Common myeloid progenitor, CD34-positive (primary cell): Measurements from ENCODE around the gene SHF.

Source experiments
- CTCF ChIA-PET: fragments of 350-600 bp; sonication (Branson Sonifier 250); formaldehyde crosslinking; loops from one replicate; lab custom pipeline; 2021; ENCODE audit warnings: antibody characterized with exemption; lab: Charles Lee
- POLR2A ChIA-PET: fragments of 350-600 bp; sonication (Branson Sonifier 250); formaldehyde crosslinking; loops from one replicate; lab custom pipeline; 2021; ENCODE audit warnings: antibody characterized with exemption; lab: Charles Lee
- DNase-seq, 3 donors: peaks; one replicate each; pipeline versions ENCODE4 v3.0.0 to v3.0.0-alpha.2; 2013
- H3K27ac ChIP-seq, 2 experiments: 1 replicate in 1 of 2; 2 replicates in 1 of 2; pipeline ENCODE4 v1.7.0; 2013; ENCODE audit warnings: inconsistent platforms in 2 of 2, low read length in 2 of 2, mild to moderate bottlenecking in 2 of 2, low read depth in 1 of 2, moderate library complexity in 1 of 2; ENCODE audit not compliant: severe bottlenecking in 2 of 2, insufficient read depth in 1 of 2, poor library complexity in 1 of 2
- H3K27me3 ChIP-seq, 5 experiments: replicated peaks in 2 of 5; 1 replicate in 3 of 5; 2 replicates in 2 of 5; pipeline versions ENCODE4 v1.6.1 to v1.7.0; 2013; ENCODE audit warnings: low read length in 4 of 5, mild to moderate bottlenecking in 2 of 5, moderate library complexity in 2 of 5, inconsistent platforms in 1 of 5; ENCODE audit not compliant: insufficient read depth in 5 of 5, control insufficient read depth in 4 of 5
- H3K36me3 ChIP-seq, 4 experiments: 1 replicate in 2 of 4; 2 replicates in 2 of 4; pipeline versions ENCODE4 v1.6.1 to v1.7.0; 2013; ENCODE audit warnings: low read length in 3 of 4, control low read depth in 1 of 4, mild to moderate bottlenecking in 1 of 4; ENCODE audit not compliant: control insufficient read depth in 4 of 4, insufficient read depth in 4 of 4
- H3K4me1 ChIP-seq, 4 experiments: 1 replicate in 3 of 4; 2 replicates in 1 of 4; pipeline versions ENCODE4 v1.6.1 to v1.7.1; 2013; ENCODE audit warnings: low read length in 3 of 4, mild to moderate bottlenecking in 3 of 4, control low read depth in 1 of 4, inconsistent platforms in 1 of 4, moderate library complexity in 1 of 4; ENCODE audit not compliant: control insufficient read depth in 4 of 4, insufficient read depth in 4 of 4; ENCODE audit errors: control extremely low read depth in 1 of 4
- H3K4me3 ChIP-seq, 7 experiments: 1 replicate in 4 of 7; 2 replicates in 3 of 7; pipeline versions ENCODE4 v1.5.1 to v1.7.0; 2013; ENCODE audit warnings: mild to moderate bottlenecking in 7 of 7, low read length in 6 of 7, moderate library complexity in 6 of 7, inconsistent platforms in 2 of 7, low read depth in 2 of 7, control low read depth in 1 of 7; ENCODE audit not compliant: insufficient read depth in 4 of 7, control insufficient read depth in 1 of 7; ENCODE audit errors: extremely low read depth in 1 of 7
- H3K9me3 ChIP-seq, 5 experiments: 1 replicate in 4 of 5; 2 replicates in 1 of 5; pipeline versions ENCODE4 v1.6.1 to v1.7.1; 2013; ENCODE audit warnings: low read length in 4 of 5, mild to moderate bottlenecking in 2 of 5, inconsistent platforms in 1 of 5, low read depth in 1 of 5, moderate library complexity in 1 of 5; ENCODE audit not compliant: control insufficient read depth in 4 of 5, insufficient read depth in 2 of 5; ENCODE audit errors: control extremely low read depth in 1 of 5
- WGBS: methylation state at CpG from one replicate; pipeline ENCODE4 v1.1.5; 2013; ENCODE audit not compliant: insufficient coverage; 5-methylcytosine and 5-hydroxymethylcytosine counted together

Gene SHF

DNA sequence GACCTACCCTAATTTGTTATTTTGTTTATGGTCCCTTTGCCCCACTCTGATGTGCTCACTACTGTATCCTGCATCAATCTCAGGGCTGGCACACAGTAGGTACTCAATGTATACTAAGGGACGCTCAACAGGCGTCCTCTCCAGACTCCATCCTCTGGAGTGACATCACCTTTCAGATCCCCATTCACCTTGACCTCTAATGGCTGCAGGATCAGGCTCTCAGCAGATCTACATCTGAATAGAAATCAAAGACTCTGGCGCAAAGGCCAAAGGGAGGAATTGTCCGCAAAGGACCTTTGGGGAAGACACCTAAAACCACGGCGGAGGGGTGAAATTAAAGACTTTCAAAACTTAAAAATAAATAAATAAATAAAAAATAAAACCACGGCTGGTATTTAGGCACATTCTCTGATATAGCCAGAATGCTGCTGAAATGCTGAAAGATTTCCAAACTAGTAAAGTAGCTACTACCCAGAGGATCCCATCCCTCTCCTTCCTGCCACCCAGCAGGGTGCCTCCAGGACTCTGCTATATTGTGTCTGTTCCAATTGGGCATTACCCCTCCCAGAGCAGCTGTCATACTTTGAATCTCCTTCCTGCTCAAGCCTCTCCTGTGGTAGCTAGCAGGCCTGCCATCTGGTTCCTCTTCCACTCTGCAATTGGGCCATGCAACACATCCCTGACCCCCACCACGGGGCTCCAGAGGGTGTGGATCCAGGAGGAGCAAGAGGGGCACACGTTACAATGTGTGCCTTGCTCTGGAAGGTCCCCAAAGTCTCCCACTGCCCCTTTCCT, 6.1 kb downstream of the SHF start:
- 0% methylated on average over 3 of the region's 9 CpGs for WGBS
- Histone ChIP-seq H3K36me3 (peaks cover 0 to 11% (median 7%) of the 10 kb centered on the region in 4 experiments), H3K27ac (peak overlapping the region in 1 of 2 experiments; percentile 14), H3K4me1 (peaks cover 17 to 80% (median 80%) of the 10 kb centered on the region in 4 experiments), H3K27me3 (no peaks in the 10 kb centered on the region), H3K4me3 (peak overlapping the region in 2 of 7 experiments; percentile 45 to 51), H3K9me3 (no peaks in the 10 kb centered on the region)
- CTCF ChIA-PET, result interaction anchor here (1.1 to 11.1 kb wide), 5 partner anchors 12 to 24 kb away, joined by 3 to 118 read pairs (median 10); no protein-coding TSS in a partner anchor
- peak; percentile 56 to 94 (median 88) for DNase-seq
- POLR2A ChIA-PET, result interaction anchor here (0.8 to 4.5 kb wide), 3 partner anchors 12 to 19 kb away, joined by 3 to 27 read pairs (median 6); no protein-coding TSS in a partner anchor

DNA sequence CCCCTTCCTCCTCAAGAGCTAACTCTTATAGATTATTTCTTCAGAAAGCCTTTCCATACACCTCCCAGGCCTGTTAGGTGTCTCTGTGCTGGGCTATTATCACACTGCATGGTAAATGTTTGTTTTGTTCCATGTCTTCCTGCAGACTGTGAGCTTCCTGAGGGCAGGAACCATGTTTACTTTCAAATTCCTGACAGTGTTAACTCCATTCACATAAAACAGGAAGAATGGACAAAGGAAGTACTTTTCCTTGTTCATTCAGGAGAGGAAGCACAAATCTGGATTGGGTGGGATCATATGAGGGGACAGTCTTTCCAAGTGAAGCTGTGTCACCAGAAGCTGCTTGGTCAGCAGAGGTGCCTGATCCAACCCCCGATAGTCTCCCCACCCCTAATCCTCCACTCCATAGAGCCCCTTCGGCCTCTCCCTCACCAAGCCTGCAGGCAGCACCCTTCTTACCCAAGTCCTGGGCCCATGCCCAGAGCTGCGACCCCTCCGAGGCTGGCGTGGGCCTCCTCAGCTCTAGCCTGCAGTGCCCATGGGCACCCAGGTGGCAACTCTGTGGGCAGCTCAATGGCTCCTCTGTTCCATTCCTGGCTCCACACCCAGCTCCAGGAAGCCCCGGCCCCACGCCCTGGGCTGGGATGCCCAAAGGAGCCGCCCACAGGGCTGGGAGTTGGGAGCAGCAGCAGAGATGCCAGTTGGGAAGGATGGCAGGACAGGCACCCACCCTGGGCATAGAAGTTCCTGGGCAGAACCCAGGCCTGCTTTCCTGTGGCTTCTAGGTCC, 6.9 kb downstream of the SHF start:
- ChIA-PET POLR2A (interaction anchor here (1.0 to 4.5 kb wide), 3 partner anchors 11 to 20 kb away, joined by 3 to 27 read pairs (median 6); no protein-coding TSS in a partner anchor), CTCF (interaction anchor here (0.7 to 11.1 kb wide), 8 partner anchors 11 to 277 kb away, joined by 3 to 118 read pairs (median 6); no protein-coding TSS in a partner anchor)
- WGBS, result 90% methylated on average over 7 of the region's 8 CpGs
- H3K4me3 ChIP-seq, result peak overlapping the region in 2 of 7 experiments; percentile 45 to 51
- no peaks in the 10 kb centered on the region for H3K27me3 ChIP-seq
- peaks cover 0 to 19% (median 13%) of the 10 kb centered on the region in 4 experiments for H3K36me3 ChIP-seq
- no peaks in the 10 kb centered on the region for H3K9me3 ChIP-seq
- H3K4me1 ChIP-seq, result peaks cover 17 to 72% (median 71%) of the 10 kb centered on the region in 4 experiments
- H3K27ac ChIP-seq, result peak overlapping the region in 1 of 2 experiments; percentile 14
- DNase-seq, result no peak

DNA sequence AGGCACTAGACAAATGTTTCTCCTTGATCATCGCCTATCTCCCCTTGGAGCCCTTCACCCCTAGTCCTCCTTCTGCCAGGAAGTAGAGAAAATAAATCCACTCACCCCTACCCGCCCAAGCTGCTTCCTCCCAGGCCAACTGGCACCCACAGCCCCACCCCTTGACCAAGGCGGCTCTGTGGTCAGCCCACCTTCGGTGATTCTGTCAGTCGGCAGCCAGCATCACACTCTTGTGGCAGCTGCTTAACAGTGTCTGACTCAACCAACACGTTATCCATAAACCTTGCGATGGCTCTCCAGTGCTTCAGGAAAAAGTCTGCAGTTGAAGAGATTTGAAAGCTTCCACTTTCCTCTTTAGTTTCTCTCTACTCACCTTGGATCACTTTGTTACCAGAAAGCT, 7.6 kb downstream of the SHF start:
- Histone ChIP-seq H3K27ac (peak overlapping the region in 1 of 2 experiments; percentile 29), H3K27me3 (no peaks in the 10 kb centered on the region), H3K9me3 (no peaks in the 10 kb centered on the region), H3K4me3 (peak overlapping the region in 3 of 7 experiments; percentile 17 to 33 (median 23)), H3K4me1 (peaks cover 17 to 65% (median 65%) of the 10 kb centered on the region in 4 experiments), H3K36me3 (peaks cover 0 to 22% (median 14%) of the 10 kb centered on the region in 4 experiments)
- ChIA-PET POLR2A (interaction anchor here (0.8 to 4.5 kb wide), 4 partner anchors 10 to 21 kb away, joined by 3 to 27 read pairs (median 5); no protein-coding TSS in a partner anchor), CTCF (interaction anchor here (0.6 to 11.1 kb wide), 9 partner anchors 11 to 277 kb away, joined by 3 to 118 read pairs (median 4); no protein-coding TSS in a partner anchor)
- 6% methylated on average over 7 of the region's 7 CpGs for WGBS
- peak; percentile 31 to 89 (median 82) for DNase-seq

DNA sequence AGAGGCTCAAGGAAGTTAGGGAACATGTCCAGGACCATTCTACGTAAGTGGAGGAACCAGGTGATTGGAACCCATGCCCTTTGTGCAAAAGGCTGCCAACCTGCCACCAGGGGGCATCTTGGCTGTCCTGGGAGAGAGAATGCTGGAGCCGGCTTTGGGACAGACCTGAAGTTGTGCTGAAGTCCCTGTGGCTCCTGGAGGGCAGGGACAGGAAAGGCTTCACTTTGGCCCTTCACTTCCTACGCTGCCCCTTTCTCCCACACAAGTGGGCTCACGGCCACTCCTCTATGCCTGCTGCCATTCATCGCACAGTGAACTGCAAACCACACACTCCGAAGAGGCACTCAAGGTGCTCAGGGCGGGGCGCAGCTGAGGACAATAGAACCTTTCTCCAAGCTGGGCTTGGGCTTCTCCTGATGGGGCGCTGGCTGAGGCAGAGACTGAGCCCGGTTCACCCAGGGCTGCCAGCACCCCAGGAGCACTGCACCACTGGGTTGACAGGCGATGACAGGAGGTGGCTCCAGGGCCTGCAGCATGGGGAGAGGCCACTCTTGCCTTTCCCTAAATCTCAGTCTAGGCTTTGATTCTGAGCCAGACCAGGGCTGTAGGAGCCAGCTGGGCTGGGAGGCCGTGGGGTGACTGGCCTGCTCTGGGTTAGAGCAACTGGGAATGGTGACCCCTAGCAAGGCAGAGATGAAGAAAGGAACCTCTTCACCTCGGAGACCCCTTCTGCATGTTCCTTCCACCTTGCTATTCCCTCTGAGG, 8.4 kb downstream of the SHF start:
- Histone ChIP-seq H3K36me3 (peaks cover 0 to 30% (median 14%) of the 10 kb centered on the region in 4 experiments), H3K4me3 (peak overlapping the region in 1 of 7 experiments; percentile 17), H3K27ac (no peak overlapping the region), H3K4me1 (peaks cover 17 to 57% (median 57%) of the 10 kb centered on the region in 4 experiments), H3K9me3 (no peaks in the 10 kb centered on the region), H3K27me3 (no peaks in the 10 kb centered on the region)
- ChIA-PET CTCF (interaction anchor here (0.6 to 11.1 kb wide), 9 partner anchors 10 to 276 kb away, joined by 3 to 118 read pairs (median 4); no protein-coding TSS in a partner anchor), POLR2A (interaction anchor here (0.8 to 4.5 kb wide), 4 partner anchors 10 to 21 kb away, joined by 3 to 27 read pairs (median 5); no protein-coding TSS in a partner anchor)
- 91% methylated on average over 11 of the region's 13 CpGs for WGBS
- no peak for DNase-seq

DNA sequence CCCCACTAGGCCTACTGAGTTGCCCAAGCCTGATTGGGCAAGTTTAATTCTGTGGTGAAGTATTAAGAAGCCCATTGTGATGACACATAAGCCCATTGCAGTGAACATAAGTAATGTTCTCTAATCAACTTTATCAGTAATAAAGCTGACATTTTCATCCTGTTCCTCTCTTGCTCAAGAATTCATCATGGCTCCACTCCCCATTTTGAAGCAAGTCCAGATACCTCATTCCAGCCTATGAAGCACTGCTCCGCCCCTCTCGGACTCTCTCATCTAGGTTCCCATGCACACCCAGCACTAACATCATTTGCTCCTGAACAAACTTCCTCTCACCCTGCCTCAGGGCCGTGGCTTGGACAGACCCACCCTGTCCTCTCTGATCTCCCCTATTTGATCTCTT, 10.5 kb downstream of the SHF start:
- POLR2A ChIA-PET, result interaction anchor here (1.2 kb wide), 1 partner anchor 10 kb away, joined by 4 read pairs; no protein-coding TSS in a partner anchor

DNA sequence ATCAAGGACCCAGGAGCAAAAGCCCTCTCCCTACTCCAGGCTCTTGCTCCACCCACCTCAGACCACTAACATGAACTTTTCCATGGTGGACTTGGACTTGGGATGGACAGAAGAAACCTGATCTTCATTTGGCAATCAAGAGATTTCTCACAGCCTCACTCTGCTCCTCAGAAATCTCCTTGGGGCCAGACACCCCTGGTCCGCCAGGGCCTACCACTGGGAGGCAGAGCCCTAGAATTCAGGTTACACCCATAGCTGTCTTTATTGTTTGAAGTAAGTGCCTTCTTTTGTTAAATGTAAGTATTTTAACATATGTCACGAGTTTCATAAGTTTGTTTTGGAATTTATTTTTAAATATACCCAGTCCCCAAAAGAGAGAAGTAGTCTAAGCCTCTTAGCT, 13.2 kb downstream of the SHF start:
- Histone ChIP-seq H3K4me1 (peaks cover 0 to 15% (median 14%) of the 10 kb centered on the region in 4 experiments), H3K9me3 (no peaks in the 10 kb centered on the region), H3K36me3 (peaks cover 0 to 57% (median 31%) of the 10 kb centered on the region in 4 experiments), H3K27ac (no peak overlapping the region), H3K27me3 (no peaks in the 10 kb centered on the region), H3K4me3 (no peak overlapping the region)
- POLR2A ChIA-PET, result no interaction called here
- WGBS, result no CpG with 5 or more reads among the region's 2 CpGs
- DNase-seq, result no peak
- CTCF ChIA-PET, result no interaction called here

More for the DNA sequence above, 10.5 kb downstream of the SHF start:
- H3K9me3 ChIP-seq, result no peaks in the 10 kb centered on the region
- peaks cover 0 to 42% (median 22%) of the 10 kb centered on the region in 4 experiments for H3K36me3 ChIP-seq
- H3K27me3 ChIP-seq, result no peaks in the 10 kb centered on the region
- 98% methylated on average over 3 of the region's 3 CpGs for WGBS
- H3K4me3 ChIP-seq, result no peak overlapping the region
- no peak for DNase-seq
- CTCF ChIA-PET, result interaction anchor here (1.1 to 11.1 kb wide), 7 partner anchors 8 to 46 kb away, joined by 3 to 118 read pairs (median 8); partner anchors contain the start of gene SHF
- H3K4me1 ChIP-seq, result peaks cover 10 to 37% (median 36%) of the 10 kb centered on the region in 4 experiments
- no peak overlapping the region for H3K27ac ChIP-seq
